ENCODE measurements around the gene GLIS1. TPM values are rescaled to one million over a fixed set of nuclear protein-coding genes. Genes with fewer than 3 reads are reported as not detected.

The GLIS1 gene
- total RNA-seq, 1 donor from 2014 or later = 0.69 TPM

GRCh38 chr1:53527368-53527767 lies 211.6 kb downstream of the GLIS1 start:
- no peak for DNase-seq

GRCh38 chr1:53526451-53527101 lies 212.4 kb downstream of the GLIS1 start:
- peak; percentile 15 for DNase-seq

GRCh38 chr1:53525595-53525994 lies 213.4 kb downstream of the GLIS1 start:
- no peak for DNase-seq

GRCh38 chr1:53524428-53525375 lies 214.3 kb downstream of the GLIS1 start:
- DNase-seq = no peak

GRCh38 chr1:53521924-53522552 lies 216.9 kb downstream of the GLIS1 start:
- peak; percentile 79 for DNase-seq

- DNase-seq = no peak
These were observed 218.5 kb downstream of the GLIS1 start for GRCh38 chr1:53520481-53520880.

- no peak for DNase-seq
These were observed 219.5 kb downstream of the GLIS1 start for GRCh38 chr1:53519421-53519820.

- no peak for DNase-seq
These were observed 220.2 kb downstream of the GLIS1 start for GRCh38 chr1:53518775-53519174.

- no peak for DNase-seq
These were observed 221.1 kb downstream of the GLIS1 start for GRCh38 chr1:53517821-53518352.

GRCh38 chr1:53517109-53517508 lies 221.9 kb downstream of the GLIS1 start:
- no peak for DNase-seq

- no peak for DNase-seq
These were observed 222.8 kb downstream of the GLIS1 start for GRCh38 chr1:53516181-53516580.

- no peak for DNase-seq
These were observed 224.5 kb downstream of the GLIS1 start for GRCh38 chr1:53514436-53514835.

GRCh38 chr1:53513846-53514245 lies 225.1 kb downstream of the GLIS1 start:
- DNase-seq = no peak

- no peak for DNase-seq
These were observed 225.9 kb downstream of the GLIS1 start for GRCh38 chr1:53512807-53513755.

GRCh38 chr1:53511933-53512806 lies 226.8 kb downstream of the GLIS1 start:
- no peak for DNase-seq

GRCh38 chr1:53511323-53511932 lies 227.5 kb downstream of the GLIS1 start:
- DNase-seq = no peak

GRCh38 chr1:53510215-53510614 lies 228.7 kb downstream of the GLIS1 start:
- no peak for DNase-seq

- no peak for DNase-seq
These were observed 229.2 kb downstream of the GLIS1 start for GRCh38 chr1:53509775-53510174.

GRCh38 chr1:53508991-53509666 lies 229.8 kb downstream of the GLIS1 start:
- no peak for DNase-seq
